PC-3 (cell line): ENCODE measurements around the gene ROBO3.

ENCODE experiments used
- EZH2 ChIP-seq: fragments of 300-600 bp; sonication (generic); IDR thresholded peaks from one replicate; pipeline ENCODE4 v1.6.1; 2017; ENCODE audit warnings: antibody characterized with exemption, mild to moderate bottlenecking, low read length; ENCODE audit not compliant: unreplicated experiment
- EZH2phosphoT487 ChIP-seq: fragments of 300-600 bp; sonication (generic); IDR thresholded peaks from 2 replicates; pipeline ENCODE4 v1.6.1; 2018; ENCODE audit warnings: mild to moderate bottlenecking, antibody characterized with exemption, low read length, borderline replicate concordance
- TF ChIP-seq, protein P1 (sequence below): fragments of 300-600 bp; sonication (generic); conservative IDR thresholded peaks from 2 replicates; pipeline ENCODE4 v1.5.1; 2017; ENCODE audit warnings: antibody characterized with exemption, low read depth, mild to moderate bottlenecking, low read length

DNA sequence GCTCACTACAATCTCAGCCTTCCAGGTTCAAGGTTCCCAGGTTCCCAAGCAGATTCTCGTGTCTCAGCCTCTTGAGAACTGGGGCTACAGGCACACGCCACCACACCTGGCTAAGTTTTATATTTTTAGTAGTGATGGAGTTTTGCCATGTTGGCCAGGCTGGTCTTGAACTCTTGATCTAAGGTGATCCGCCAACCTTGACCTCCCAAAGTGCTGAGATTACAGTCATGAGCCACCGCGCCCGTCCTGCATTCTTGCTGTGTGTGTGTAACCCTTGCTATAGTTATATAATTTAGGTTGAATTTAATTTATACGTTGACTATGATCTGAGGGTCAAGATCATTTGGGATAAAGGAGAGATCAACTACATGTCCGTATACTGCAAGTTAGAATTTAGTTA, 29.3 kb upstream of the ROBO3 start:
- TF ChIP-seq, protein P1, sequence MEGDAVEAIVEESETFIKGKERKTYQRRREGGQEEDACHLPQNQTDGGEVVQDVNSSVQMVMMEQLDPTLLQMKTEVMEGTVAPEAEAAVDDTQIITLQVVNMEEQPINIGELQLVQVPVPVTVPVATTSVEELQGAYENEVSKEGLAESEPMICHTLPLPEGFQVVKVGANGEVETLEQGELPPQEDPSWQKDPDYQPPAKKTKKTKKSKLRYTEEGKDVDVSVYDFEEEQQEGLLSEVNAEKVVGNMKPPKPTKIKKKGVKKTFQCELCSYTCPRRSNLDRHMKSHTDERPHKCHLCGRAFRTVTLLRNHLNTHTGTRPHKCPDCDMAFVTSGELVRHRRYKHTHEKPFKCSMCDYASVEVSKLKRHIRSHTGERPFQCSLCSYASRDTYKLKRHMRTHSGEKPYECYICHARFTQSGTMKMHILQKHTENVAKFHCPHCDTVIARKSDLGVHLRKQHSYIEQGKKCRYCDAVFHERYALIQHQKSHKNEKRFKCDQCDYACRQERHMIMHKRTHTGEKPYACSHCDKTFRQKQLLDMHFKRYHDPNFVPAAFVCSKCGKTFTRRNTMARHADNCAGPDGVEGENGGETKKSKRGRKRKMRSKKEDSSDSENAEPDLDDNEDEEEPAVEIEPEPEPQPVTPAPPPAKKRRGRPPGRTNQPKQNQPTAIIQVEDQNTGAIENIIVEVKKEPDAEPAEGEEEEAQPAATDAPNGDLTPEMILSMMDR = no peak
- no peak for TF ChIP-seq EZH2
- no peak for TF ChIP-seq EZH2phosphoT487
